PC-3 (cell line): ENCODE data around the gene CHPT1. TPM values are rescaled to one million over a fixed set of nuclear protein-coding genes. Genes with fewer than 3 reads are reported as not detected.
A peak's percentile ranks its signal among the peaks of the same experiment; 100 is the strongest.

ENCODE experiments used
- ATAC-seq: fragments of 200-7000 bp; cut with Tn5 transposase; 2 replicates; pipeline ENCODE4 v1.9.1; 2020; ENCODE audit warnings: mild to moderate bottlenecking, moderate library complexity
- BruUV-seq: library from RNA; stranded (reverse); fragments of 400-500 nt; replicated peaks from 2 replicates; lab custom pipeline; 2021; lab: Mats Ljungman, UMichigan
- CTCF ChIA-PET: fragments of 300-600 bp; sonication (Branson Sonifier 250); formaldehyde crosslinking; loops from one replicate; lab custom pipeline; 2022; ENCODE audit warnings: antibody characterized with exemption; lab: Charles Lee
- POLR2A ChIA-PET: fragments of 300-600 bp; sonication (Branson Sonifier 250); formaldehyde crosslinking; loops from one replicate; lab custom pipeline; 2022; ENCODE audit warnings: antibody characterized with exemption; ENCODE audit not compliant: unreplicated experiment; lab: Charles Lee
- DNase-seq: peaks from one replicate; pipeline ENCODE4 v3.0.0-alpha.2; 2015
- H2AFZ ChIP-seq: fragments of 300-600 bp; sonication (generic); 2 replicates; pipeline ENCODE4 v1.6.0; 2016; ENCODE audit warnings: antibody characterized with exemption, low read length
- H3F3A ChIP-seq: fragments of 300-600 bp; sonication (generic); one replicate; pipeline ENCODE4 v1.6.0; 2017; ENCODE audit warnings: antibody characterized with exemption, low read length, control low read depth, mild to moderate bottlenecking; ENCODE audit not compliant: unreplicated experiment
- H3K27ac ChIP-seq: fragments of 300-600 bp; sonication (generic); 2 replicates; pipeline ENCODE4 v1.5.1; 2016; ENCODE audit warnings: mild to moderate bottlenecking, low read length
- H3K27me3 ChIP-seq: fragments of 300-600 bp; sonication (generic); 2 replicates; pipeline ENCODE4 v1.6.1; 2016; ENCODE audit warnings: low read length, mixed read lengths
- H3K36me3 ChIP-seq: fragments of 300-600 bp; sonication (generic); 2 replicates; pipeline ENCODE4 v1.6.1; 2016; ENCODE audit warnings: low read depth, mixed run types, low read length, mixed read lengths
- H3K4me1 ChIP-seq: fragments of 300-600 bp; sonication (generic); 2 replicates; pipeline ENCODE4 v1.5.1; 2016; ENCODE audit warnings: low read length; ENCODE audit not compliant: insufficient read depth
- H3K4me2 ChIP-seq: fragments of 300-600 bp; sonication (generic); 2 replicates; pipeline ENCODE4 v1.6.0; 2016; ENCODE audit warnings: low read length
- H3K4me3 ChIP-seq: fragments of 300-600 bp; sonication (generic); 2 replicates; pipeline ENCODE4 v1.5.1; 2016; ENCODE audit warnings: mild to moderate bottlenecking, low read length, mixed read lengths
- H3K79me2 ChIP-seq: fragments of 300-600 bp; sonication (generic); 2 replicates; pipeline ENCODE4 v1.6.1; 2017; ENCODE audit warnings: low read length, mixed read lengths
- H3K9ac ChIP-seq: fragments of 300-600 bp; sonication (generic); 2 replicates; pipeline ENCODE4 v1.6.0; 2016; ENCODE audit warnings: mild to moderate bottlenecking, low read length
- H3K9me2 ChIP-seq: fragments of 300-600 bp; sonication (generic); replicated peaks from 2 replicates; pipeline ENCODE4 v1.6.1; 2016; ENCODE audit warnings: mixed run types, low read length, mixed read lengths
- H3K9me3 ChIP-seq: fragments of 300-600 bp; sonication (generic); 2 replicates; pipeline ENCODE4 v1.6.1; 2016; ENCODE audit warnings: low read length, mixed read lengths
- H4K20me1 ChIP-seq: fragments of 300-600 bp; sonication (generic); 2 replicates; pipeline ENCODE4 v1.6.1; 2016; ENCODE audit warnings: low read length, mixed read lengths
- EZH2 ChIP-seq: fragments of 300-600 bp; sonication (generic); IDR thresholded peaks from one replicate; pipeline ENCODE4 v1.6.1; 2017; ENCODE audit warnings: antibody characterized with exemption, mild to moderate bottlenecking, low read length; ENCODE audit not compliant: unreplicated experiment
- EZH2phosphoT487 ChIP-seq: fragments of 300-600 bp; sonication (generic); IDR thresholded peaks from 2 replicates; pipeline ENCODE4 v1.6.1; 2018; ENCODE audit warnings: mild to moderate bottlenecking, antibody characterized with exemption, low read length, borderline replicate concordance
- intact Hi-C: fragments of 100-400 bp; cut with micrococcal nuclease; formaldehyde crosslinking; loops from 2 replicates; pipeline ENCODE4 v1.9.0; 2023
- total RNA-seq: library from RNA; depleted of rRNA; stranded (reverse); fragments of >200 nt; gene quantifications from 2 replicates; pipeline ENCODE4 v1.2.3, GENCODE V29; 2014
- TF ChIP-seq, protein P1 (sequence below): fragments of 300-600 bp; sonication (generic); conservative IDR thresholded peaks from 2 replicates; pipeline ENCODE4 v1.5.1; 2017; ENCODE audit warnings: antibody characterized with exemption, low read depth, mild to moderate bottlenecking, low read length

The CHPT1 gene
- total RNA-seq, 1 experiment from 2014 or later = 55.3 TPM

DNA sequence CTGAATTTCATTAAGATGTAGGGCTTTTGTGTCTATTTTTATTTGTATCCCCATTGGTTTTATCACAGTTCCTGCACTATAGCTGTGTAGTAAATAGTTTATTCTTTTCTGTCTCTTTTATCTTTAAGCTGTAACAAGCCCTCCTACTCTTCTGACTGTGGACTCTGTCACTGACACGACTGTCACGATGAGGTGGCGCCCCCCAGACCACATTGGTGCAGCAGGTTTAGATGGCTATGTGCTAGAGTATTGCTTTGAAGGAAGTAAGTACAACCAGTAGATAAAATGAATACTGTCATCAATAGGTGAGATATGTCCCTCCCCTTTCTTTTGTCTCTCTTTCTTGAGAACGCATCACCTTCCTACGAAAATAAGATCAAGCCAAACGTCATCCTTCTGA lies 34.1 kb upstream of the CHPT1 start:
- H3K79me2 ChIP-seq = no peaks in the 10 kb centered on the region
- H3K9me2 ChIP-seq = no peaks in the 10 kb centered on the region
- intact Hi-C loops = no loop called here
- ChIA-PET CTCF (no interaction called here), POLR2A (no interaction called here)
- H2AFZ ChIP-seq = no peak overlapping the region
- H4K20me1 ChIP-seq = no peaks in the 10 kb centered on the region
- DNase-seq = no peak
- no peak for ATAC-seq
- H3K4me1 ChIP-seq = no peaks in the 10 kb centered on the region
- TF ChIP-seq EZH2phosphoT487 (no peak), EZH2 (no peak)
- TF ChIP-seq, protein P1, sequence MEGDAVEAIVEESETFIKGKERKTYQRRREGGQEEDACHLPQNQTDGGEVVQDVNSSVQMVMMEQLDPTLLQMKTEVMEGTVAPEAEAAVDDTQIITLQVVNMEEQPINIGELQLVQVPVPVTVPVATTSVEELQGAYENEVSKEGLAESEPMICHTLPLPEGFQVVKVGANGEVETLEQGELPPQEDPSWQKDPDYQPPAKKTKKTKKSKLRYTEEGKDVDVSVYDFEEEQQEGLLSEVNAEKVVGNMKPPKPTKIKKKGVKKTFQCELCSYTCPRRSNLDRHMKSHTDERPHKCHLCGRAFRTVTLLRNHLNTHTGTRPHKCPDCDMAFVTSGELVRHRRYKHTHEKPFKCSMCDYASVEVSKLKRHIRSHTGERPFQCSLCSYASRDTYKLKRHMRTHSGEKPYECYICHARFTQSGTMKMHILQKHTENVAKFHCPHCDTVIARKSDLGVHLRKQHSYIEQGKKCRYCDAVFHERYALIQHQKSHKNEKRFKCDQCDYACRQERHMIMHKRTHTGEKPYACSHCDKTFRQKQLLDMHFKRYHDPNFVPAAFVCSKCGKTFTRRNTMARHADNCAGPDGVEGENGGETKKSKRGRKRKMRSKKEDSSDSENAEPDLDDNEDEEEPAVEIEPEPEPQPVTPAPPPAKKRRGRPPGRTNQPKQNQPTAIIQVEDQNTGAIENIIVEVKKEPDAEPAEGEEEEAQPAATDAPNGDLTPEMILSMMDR = no peak
- BruUV-seq = no TSS peak
- peaks cover 74% of the 10 kb centered on the region for H3K27me3 ChIP-seq
- no peaks in the 10 kb centered on the region for H3K36me3 ChIP-seq
- H3F3A ChIP-seq = no peaks in the 10 kb centered on the region
- no peak overlapping the region for H3K4me2 ChIP-seq
- H3K27ac ChIP-seq = no peak overlapping the region
- H3K4me3 ChIP-seq = no peak overlapping the region
- H3K9ac ChIP-seq = no peak overlapping the region
- no peaks in the 10 kb centered on the region for H3K9me3 ChIP-seq

- CTCF ChIA-PET = no interaction called here
These were observed 32.4 kb upstream of the CHPT1 start for GRCh38 chr12:101664992-101665391.

DNA sequence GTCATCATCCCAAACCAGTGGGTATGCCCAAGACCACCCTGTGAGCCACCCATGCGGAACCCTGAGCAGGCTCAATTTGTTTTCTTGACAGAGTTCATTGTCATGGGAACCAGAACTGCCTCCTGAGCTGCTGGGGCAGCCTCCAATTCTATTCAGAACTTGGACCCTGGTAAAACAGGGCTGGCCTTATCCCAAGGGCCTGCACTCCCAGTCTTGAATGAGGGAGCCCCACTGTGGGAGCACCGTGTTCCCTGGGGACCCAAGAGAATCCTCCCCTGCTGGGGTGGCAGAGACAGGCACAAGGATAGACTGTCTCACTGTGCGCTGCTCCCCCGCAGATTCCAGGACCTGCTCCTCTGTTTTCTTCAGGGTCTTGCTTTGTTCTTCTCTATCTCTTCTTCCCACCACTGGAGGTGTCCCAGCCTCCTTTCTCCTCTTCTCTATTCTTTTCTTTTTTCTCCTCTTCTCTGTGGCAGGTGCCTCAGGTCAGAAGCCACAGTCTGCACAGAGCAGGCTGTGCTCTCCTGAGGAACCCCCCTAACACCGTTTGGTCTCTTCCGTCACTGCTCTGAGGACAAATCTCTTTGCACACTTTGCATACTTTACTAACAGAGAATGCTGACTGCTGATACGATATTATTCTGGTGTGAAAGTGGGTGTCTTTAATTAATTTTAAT lies 31.2 kb upstream of the CHPT1 start:
- intact Hi-C loops = no loop called here

More at GRCh38 chr12:101664992-101665391, 32.4 kb upstream of the CHPT1 start:
- H4K20me1 ChIP-seq = no peaks in the 10 kb centered on the region
- H3F3A ChIP-seq = no peaks in the 10 kb centered on the region
- H3K27ac ChIP-seq = no peak overlapping the region
- DNase-seq (no peak), ATAC-seq (no peak)
- H3K9me3 ChIP-seq = no peaks in the 10 kb centered on the region
- H2AFZ ChIP-seq = no peak overlapping the region
- POLR2A ChIA-PET = no interaction called here
- intact Hi-C loops = no loop called here
- no peaks in the 10 kb centered on the region for H3K36me3 ChIP-seq
- TF ChIP-seq EZH2 = peak; percentile 40
- no peak for TF ChIP-seq EZH2phosphoT487
- H3K4me2 ChIP-seq = no peak overlapping the region
- no peaks in the 10 kb centered on the region for H3K79me2 ChIP-seq
- H3K4me1 ChIP-seq = no peaks in the 10 kb centered on the region
- no peak overlapping the region for H3K9ac ChIP-seq
- peaks cover 58% of the 10 kb centered on the region for H3K27me3 ChIP-seq
- no peaks in the 10 kb centered on the region for H3K9me2 ChIP-seq
- BruUV-seq = no TSS peak
- H3K4me3 ChIP-seq = no peak overlapping the region

More for the DNA sequence above, 31.2 kb upstream of the CHPT1 start:
- peaks cover 56% of the 10 kb centered on the region for H3K27me3 ChIP-seq
- H3K79me2 ChIP-seq = no peaks in the 10 kb centered on the region
- ATAC-seq (no peak), DNase-seq (no peak)
- no peaks in the 10 kb centered on the region for H3K9me2 ChIP-seq
- no peak overlapping the region for H3K4me3 ChIP-seq
- no peaks in the 10 kb centered on the region for H3F3A ChIP-seq
- H3K27ac ChIP-seq = no peak overlapping the region
- no peaks in the 10 kb centered on the region for H3K9me3 ChIP-seq
- CTCF ChIA-PET = no interaction called here
- H3K36me3 ChIP-seq = no peaks in the 10 kb centered on the region
- no peak overlapping the region for H3K4me2 ChIP-seq
- no peak overlapping the region for H2AFZ ChIP-seq
- no peaks in the 10 kb centered on the region for H4K20me1 ChIP-seq
- H3K9ac ChIP-seq = no peak overlapping the region
- TF ChIP-seq EZH2phosphoT487 (no peak), EZH2 (no peak)
- TF ChIP-seq, protein P1 = no peak
- POLR2A ChIA-PET = no interaction called here
- no TSS peak for BruUV-seq
- no peaks in the 10 kb centered on the region for H3K4me1 ChIP-seq
